Activated B cell treated with CpG ODN at 0.5 μM for 24 hours (primary cell): ENCODE measurements around the gene RAPSN. TPM values are rescaled to one million over a fixed set of nuclear protein-coding genes. Genes with fewer than 3 reads are reported as not detected.

Experiments
- ATAC-seq: fragments of 200-7000 bp; cut with Tn5 transposase; one replicate; pipeline ENCODE4 v1.10.0; 2021; ENCODE audit warnings: low read depth, mild to moderate bottlenecking, moderate library complexity
- CTCF ChIA-PET: fragments of 350-600 bp; sonication (Branson Sonifier 250); formaldehyde crosslinking; loops from one replicate; lab custom pipeline; 2021; ENCODE audit warnings: antibody characterized with exemption; lab: Charles Lee
- POLR2A ChIA-PET: fragments of 350-600 bp; sonication (Branson Sonifier 250); formaldehyde crosslinking; loops from one replicate; lab custom pipeline; 2021; ENCODE audit warnings: antibody characterized with exemption; lab: Charles Lee
- DNase-seq: peaks from one replicate; pipeline ENCODE4 v3.0.0; 2022
- H3K27ac Mint-ChIP-seq: one replicate; pipeline ENCODE4 v1.8.0; 2020; ENCODE audit warnings: mixed read lengths
- H3K27me3 Mint-ChIP-seq: one replicate; pipeline ENCODE4 v1.8.0; 2021; ENCODE audit warnings: mixed read lengths
- H3K36me3 Mint-ChIP-seq: one replicate; pipeline ENCODE4 v1.8.0; 2021; ENCODE audit warnings: low read depth, mixed read lengths
- H3K4me1 Mint-ChIP-seq: one replicate; pipeline ENCODE4 v1.8.0; 2021; ENCODE audit warnings: mixed read lengths
- H3K4me3 Mint-ChIP-seq: one replicate; pipeline ENCODE4 v1.8.0; 2020; ENCODE audit warnings: mild to moderate bottlenecking, mixed read lengths
- H3K9me3 Mint-ChIP-seq: one replicate; pipeline ENCODE4 v1.8.0; 2020; ENCODE audit warnings: mixed read lengths
- intact Hi-C: fragments of 100-400 bp; cut with micrococcal nuclease; formaldehyde crosslinking; loops from one replicate; pipeline ENCODE4 v1.15.1; 2024
- total RNA-seq: library from RNA; stranded (reverse); gene quantifications from 2 replicates; pipeline ENCODE4 v1.2.3, GENCODE V29; 2022
- TF ChIP-seq, protein P1 (sequence below): fragments of 200-600 bp; IDR thresholded peaks from one replicate; pipeline ENCODE4 v1.8.0; 2022; ENCODE audit warnings: antibody characterized with exemption, mild to moderate bottlenecking

RAPSN gene
- total RNA-seq, 1 donor from 2014 or later = 3.5 TPM

DNA sequence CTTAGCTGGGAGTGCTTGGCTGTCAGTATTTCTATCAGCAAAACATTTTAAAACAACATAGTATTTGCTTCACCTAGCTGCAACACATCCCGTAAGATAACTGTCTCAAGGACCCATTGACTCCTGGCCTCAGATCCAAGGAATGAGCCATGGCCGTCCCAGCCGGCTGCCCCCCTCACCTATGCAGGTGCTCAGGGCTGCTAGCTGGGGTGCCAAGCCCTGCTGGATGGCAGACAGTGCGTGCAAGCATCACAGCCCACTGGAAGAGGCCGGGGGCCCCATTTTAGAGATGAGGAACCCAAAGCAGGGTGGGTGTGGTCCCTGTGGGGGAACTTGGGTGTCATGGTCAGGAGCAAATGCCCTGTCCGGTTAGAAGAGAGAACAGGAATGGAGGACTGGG lies 31.2 kb downstream of the RAPSN start:
- ATAC-seq (no peak), DNase-seq (no peak)
- no peaks in the 10 kb centered on the region for H3K9me3 Mint-ChIP-seq
- intact Hi-C loops = no loop called here
- no peaks in the 10 kb centered on the region for H3K4me1 Mint-ChIP-seq
- ChIA-PET POLR2A (no interaction called here), CTCF (no interaction called here)
- no peak overlapping the region for H3K4me3 Mint-ChIP-seq
- TF ChIP-seq, protein P1, sequence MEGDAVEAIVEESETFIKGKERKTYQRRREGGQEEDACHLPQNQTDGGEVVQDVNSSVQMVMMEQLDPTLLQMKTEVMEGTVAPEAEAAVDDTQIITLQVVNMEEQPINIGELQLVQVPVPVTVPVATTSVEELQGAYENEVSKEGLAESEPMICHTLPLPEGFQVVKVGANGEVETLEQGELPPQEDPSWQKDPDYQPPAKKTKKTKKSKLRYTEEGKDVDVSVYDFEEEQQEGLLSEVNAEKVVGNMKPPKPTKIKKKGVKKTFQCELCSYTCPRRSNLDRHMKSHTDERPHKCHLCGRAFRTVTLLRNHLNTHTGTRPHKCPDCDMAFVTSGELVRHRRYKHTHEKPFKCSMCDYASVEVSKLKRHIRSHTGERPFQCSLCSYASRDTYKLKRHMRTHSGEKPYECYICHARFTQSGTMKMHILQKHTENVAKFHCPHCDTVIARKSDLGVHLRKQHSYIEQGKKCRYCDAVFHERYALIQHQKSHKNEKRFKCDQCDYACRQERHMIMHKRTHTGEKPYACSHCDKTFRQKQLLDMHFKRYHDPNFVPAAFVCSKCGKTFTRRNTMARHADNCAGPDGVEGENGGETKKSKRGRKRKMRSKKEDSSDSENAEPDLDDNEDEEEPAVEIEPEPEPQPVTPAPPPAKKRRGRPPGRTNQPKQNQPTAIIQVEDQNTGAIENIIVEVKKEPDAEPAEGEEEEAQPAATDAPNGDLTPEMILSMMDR = no peak
- peak overlapping the region; percentile 25 for H3K27ac Mint-ChIP-seq
- no peaks in the 10 kb centered on the region for H3K27me3 Mint-ChIP-seq
- peaks cover 74% of the 10 kb centered on the region for H3K36me3 Mint-ChIP-seq

GRCh38 chr11:47415949-47416472 lies 32.9 kb downstream of the RAPSN start:
- Mint-ChIP-seq H3K9me3 (no peaks in the 10 kb centered on the region), H3K36me3 (peaks cover 59% of the 10 kb centered on the region), H3K4me3 (no peak overlapping the region), H3K4me1 (no peaks in the 10 kb centered on the region), H3K27me3 (no peaks in the 10 kb centered on the region), H3K27ac (no peak overlapping the region)
- POLR2A ChIA-PET = interaction anchor here (1.2 kb wide), 1 partner anchor 167 kb away, joined by 3 read pairs; the partner anchor contains the start of gene ACP2
- CTCF ChIA-PET = no interaction called here
- intact Hi-C loops = no loop called here
- TF ChIP-seq, protein P1 = no peak
- DNase-seq = no peak
- no peak for ATAC-seq

DNA sequence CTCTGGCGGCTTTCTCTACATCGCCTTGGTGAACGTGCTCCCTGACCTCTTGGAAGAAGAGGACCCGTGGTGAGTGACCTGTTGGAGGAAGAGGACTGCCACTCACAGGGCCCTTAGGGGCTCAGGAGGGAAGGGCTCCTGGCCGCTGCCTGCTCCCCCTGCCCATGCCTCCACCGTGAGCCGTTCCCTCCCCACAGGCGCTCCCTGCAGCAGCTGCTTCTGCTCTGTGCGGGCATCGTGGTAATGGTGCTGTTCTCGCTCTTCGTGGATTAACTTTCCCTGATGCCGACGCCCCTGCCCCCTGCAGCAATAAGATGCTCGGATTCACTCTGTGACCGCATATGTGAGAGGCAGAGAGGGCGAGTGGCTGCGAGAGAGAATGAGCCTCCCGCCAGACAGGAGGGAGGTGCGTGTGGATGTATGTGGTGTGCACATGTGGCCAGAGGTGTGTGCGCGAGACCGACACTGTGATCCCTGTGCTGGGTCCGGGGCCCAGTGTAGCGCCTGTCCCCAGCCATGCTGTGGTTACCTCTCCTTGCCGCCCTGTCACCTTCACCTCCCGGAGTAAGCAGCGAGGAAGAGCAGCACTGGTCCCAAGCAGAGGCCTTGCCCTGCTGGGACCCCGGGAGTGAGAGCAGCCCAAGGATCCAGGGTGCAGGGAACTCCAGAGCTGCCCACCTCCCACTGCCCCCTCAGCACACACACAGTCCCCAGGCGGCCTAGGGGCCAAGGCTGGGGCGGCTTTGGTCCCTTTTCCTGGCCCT lies 33.7 kb downstream of the RAPSN start:
- ChIA-PET POLR2A (interaction anchor here (1.2 kb wide), 1 partner anchor 167 kb away, joined by 3 read pairs; the partner anchor contains the start of gene ACP2), CTCF (no interaction called here)
- Mint-ChIP-seq H3K4me3 (no peak overlapping the region), H3K36me3 (peaks cover 53% of the 10 kb centered on the region), H3K27me3 (no peaks in the 10 kb centered on the region), H3K4me1 (no peaks in the 10 kb centered on the region), H3K27ac (no peak overlapping the region), H3K9me3 (no peaks in the 10 kb centered on the region)
- intact Hi-C loops = no loop called here
- no peak for DNase-seq
- ATAC-seq = no peak
- TF ChIP-seq, protein P1 = no peak

DNA sequence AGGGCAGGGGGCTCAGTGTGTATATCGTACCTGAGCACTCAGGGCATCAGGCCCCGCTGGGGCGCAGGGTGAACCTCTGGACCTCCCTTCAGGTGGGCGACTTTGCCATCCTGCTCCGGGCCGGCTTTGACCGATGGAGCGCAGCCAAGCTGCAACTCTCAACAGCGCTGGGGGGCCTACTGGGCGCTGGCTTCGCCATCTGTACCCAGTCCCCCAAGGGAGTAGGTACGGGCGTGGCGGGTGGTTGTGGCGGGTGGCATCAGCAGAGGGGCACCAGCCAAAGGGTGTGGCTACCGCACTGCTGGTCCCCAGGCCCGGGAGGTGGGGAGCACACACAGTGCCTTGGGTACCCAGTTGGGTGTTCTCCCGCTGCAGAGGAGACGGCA lies 34.3 kb downstream of the RAPSN start:
- Mint-ChIP-seq H3K9me3 (no peaks in the 10 kb centered on the region), H3K27ac (no peak overlapping the region), H3K27me3 (no peaks in the 10 kb centered on the region), H3K4me3 (no peak overlapping the region), H3K4me1 (no peaks in the 10 kb centered on the region), H3K36me3 (peaks cover 47% of the 10 kb centered on the region)
- ChIA-PET POLR2A (no interaction called here), CTCF (no interaction called here)
- DNase-seq (no peak), ATAC-seq (no peak)
- TF ChIP-seq, protein P1 = no peak
- intact Hi-C loops = no loop called here

DNA sequence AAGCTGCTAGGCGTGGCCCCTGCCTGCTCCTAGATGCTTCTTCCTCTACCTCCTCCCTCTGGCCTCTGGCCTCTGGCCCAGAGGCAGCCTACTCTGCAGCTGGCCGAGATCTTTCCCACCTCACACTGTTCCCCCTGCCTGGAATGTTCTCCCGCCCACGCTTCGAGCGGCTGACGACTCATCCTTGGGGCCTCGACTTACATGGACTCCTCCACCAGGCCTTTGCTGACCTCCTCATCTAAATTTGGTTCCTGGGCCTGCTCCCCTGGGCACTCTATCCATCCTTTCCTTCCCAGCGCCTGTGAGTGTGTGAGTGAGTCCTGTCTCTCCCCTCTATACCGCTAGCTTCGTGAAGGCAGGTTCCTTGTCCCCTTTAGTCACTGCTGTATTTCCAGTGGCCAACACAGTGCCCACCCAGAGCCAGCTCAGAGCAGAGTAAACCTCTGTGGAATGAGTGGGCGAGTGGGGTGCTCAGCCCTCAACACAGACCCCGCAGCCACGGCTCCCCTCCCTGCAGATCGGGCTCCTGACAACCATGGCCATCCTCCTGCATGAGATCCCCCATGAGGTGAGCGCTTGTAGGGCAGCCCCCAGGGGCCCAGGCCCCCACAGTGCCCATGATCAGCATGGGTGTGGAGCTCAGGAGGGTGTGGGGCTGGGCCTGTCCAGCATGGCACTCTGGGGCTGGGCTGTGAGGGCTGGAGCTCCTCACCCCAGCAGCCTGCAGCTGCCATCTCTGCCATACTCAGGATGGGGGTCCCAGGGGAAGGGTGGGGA lies 34.8 kb downstream of the RAPSN start:
- H3K27ac Mint-ChIP-seq = no peak overlapping the region
- DNase-seq (no peak), ATAC-seq (no peak)
- POLR2A ChIA-PET = no interaction called here
- no peaks in the 10 kb centered on the region for H3K27me3 Mint-ChIP-seq
- H3K4me3 Mint-ChIP-seq = no peak overlapping the region
- TF ChIP-seq, protein P1 = no peak
- H3K36me3 Mint-ChIP-seq = peaks cover 44% of the 10 kb centered on the region
- CTCF ChIA-PET = interaction anchor here (0.9 kb wide), 1 partner anchor 40 kb away, joined by 3 read pairs; no protein-coding TSS in a partner anchor
- H3K4me1 Mint-ChIP-seq = peaks cover 4% of the 10 kb centered on the region
- intact Hi-C loops = no loop called here
- H3K9me3 Mint-ChIP-seq = no peaks in the 10 kb centered on the region
